ENCODE data around the gene VWA3B.
"Not testable (repeated sequence)": the region's sequence is repeated elsewhere in the genome, so short reads cannot be mapped to it uniquely, and the experiment has no call there.

VWA3B gene

GRCh38 chr2:98086491-98087446, at the start of gene VWA3B:
TSS of gene VWA3B (plus strand) at chr2:98087167. CDS start at chr2:98093093, 5,926 bp downstream.
- DNase-seq (ENCODE audit: low spot score) = peak; percentile 81

GRCh38 chr2:98037206-98037605, 49.8 kb upstream of the VWA3B start:
- DNase-seq (ENCODE audit: low spot score) = no peak

GRCh38 chr2:98037666-98038336, 49.2 kb upstream of the VWA3B start:
- no peak for DNase-seq (ENCODE audit: low spot score)

GRCh38 chr2:98039085-98039756, 47.7 kb upstream of the VWA3B start:
- DNase-seq (ENCODE audit: low spot score) = no peak

GRCh38 chr2:98040331-98040939, 46.5 kb upstream of the VWA3B start:
- no peak for DNase-seq (ENCODE audit: low spot score)

- no peak for DNase-seq (ENCODE audit: low spot score)
Observed at GRCh38 chr2:98043101-98043500, 43.9 kb upstream of the VWA3B start.

GRCh38 chr2:98044730-98045129, 42.2 kb upstream of the VWA3B start:
- not testable (repeated sequence) for DNase-seq (ENCODE audit: low spot score)

GRCh38 chr2:98050070-98050469, 36.9 kb upstream of the VWA3B start:
- no peak for DNase-seq (ENCODE audit: low spot score)

- DNase-seq (ENCODE audit: low spot score) = no peak
Observed at GRCh38 chr2:98058191-98058975, 28.6 kb upstream of the VWA3B start.

GRCh38 chr2:98060277-98060676, 26.7 kb upstream of the VWA3B start:
- DNase-seq (ENCODE audit: low spot score) = no peak

GRCh38 chr2:98063291-98063854, 23.6 kb upstream of the VWA3B start:
- DNase-seq (ENCODE audit: low spot score) = no peak

GRCh38 chr2:98065808-98066207, 21.2 kb upstream of the VWA3B start:
- DNase-seq (ENCODE audit: low spot score) = no peak

- no peak for DNase-seq (ENCODE audit: low spot score)
Observed at GRCh38 chr2:98067160-98067559, 19.8 kb upstream of the VWA3B start.

GRCh38 chr2:98070081-98070480, 16.9 kb upstream of the VWA3B start:
- no peak for DNase-seq (ENCODE audit: low spot score)

- DNase-seq (ENCODE audit: low spot score) = no peak
Observed at GRCh38 chr2:98072442-98072841, 14.5 kb upstream of the VWA3B start.

GRCh38 chr2:98078701-98079100, 8.3 kb upstream of the VWA3B start:
- DNase-seq (ENCODE audit: low spot score) = no peak

GRCh38 chr2:98084151-98084868, 2.7 kb upstream of the VWA3B start:
- DNase-seq (ENCODE audit: low spot score) = no peak

GRCh38 chr2:98084869-98085238, 2.1 kb upstream of the VWA3B start:
- DNase-seq (ENCODE audit: low spot score) = no peak

- DNase-seq (ENCODE audit: low spot score) = no peak
Observed at GRCh38 chr2:98085649-98086048, 1.3 kb upstream of the VWA3B start.

GRCh38 chr2:98087447-98088020, 567 bp downstream of the VWA3B start:
- no peak for DNase-seq (ENCODE audit: low spot score)

Measured in AG08395 (cell line).